DOHH2 (cell line): ENCODE data around the gene REN.

Source experiments
- H3F3A ChIP-seq: fragments of 200-600 bp; sonication (generic), shearing (Covaris generic); 2 replicates; pipeline ENCODE4 v1.6.0; 2016; ENCODE audit warnings: antibody characterized with exemption, mild to moderate bottlenecking; ENCODE audit not compliant: control insufficient read depth, insufficient read depth
- H3K27ac ChIP-seq: fragments of 200-600 bp; sonication (generic); 2 replicates; pipeline ENCODE4 v1.5.1; 2014; ENCODE audit warnings: low read depth, mild to moderate bottlenecking, low read length, moderate library complexity
- H3K27me3 ChIP-seq: fragments of 200-600 bp; sonication (generic); 2 replicates; pipeline ENCODE4 v1.6.1; 2014; ENCODE audit warnings: mild to moderate bottlenecking, low read length, mixed read lengths; ENCODE audit not compliant: control insufficient read depth
- H3K36me3 ChIP-seq: fragments of 200-600 bp; sonication (generic); 2 replicates; pipeline ENCODE4 v1.6.1; 2014; ENCODE audit warnings: mild to moderate bottlenecking, low read length, moderate library complexity, mixed read lengths; ENCODE audit not compliant: control insufficient read depth
- H3K4me1 ChIP-seq: fragments of 200-600 bp; sonication (generic); 2 replicates; pipeline ENCODE4 v1.6.1; 2014; ENCODE audit warnings: mild to moderate bottlenecking, low read length, mixed read lengths; ENCODE audit not compliant: control insufficient read depth
- H3K4me2 ChIP-seq: fragments of 200-600 bp; sonication (generic); 2 replicates; pipeline ENCODE4 v1.6.0; 2014; ENCODE audit warnings: mild to moderate bottlenecking, low read length, moderate library complexity
- H3K4me3 ChIP-seq: fragments of 200-600 bp; sonication (generic); 2 replicates; pipeline ENCODE4 v1.5.1; 2014; ENCODE audit warnings: mild to moderate bottlenecking, low read length, mixed read lengths
- H3K79me2 ChIP-seq: fragments of 200-600 bp; sonication (generic); 2 replicates; pipeline ENCODE4 v1.6.1; 2014; ENCODE audit warnings: mild to moderate bottlenecking, low read length, mixed read lengths; ENCODE audit not compliant: control insufficient read depth
- H3K9me2 ChIP-seq: fragments of 200-600 bp; sonication (generic); replicated peaks from 2 replicates; pipeline ENCODE4 v1.6.1; 2014; ENCODE audit warnings: mild to moderate bottlenecking, low read length, mixed read lengths; ENCODE audit not compliant: control insufficient read depth
- H3K9me3 ChIP-seq: fragments of 200-600 bp; sonication (generic); 2 replicates; pipeline ENCODE4 v1.6.1; 2014; ENCODE audit warnings: antibody characterized with exemption, low read length, mixed read lengths; ENCODE audit not compliant: control insufficient read depth, insufficient read depth
- H4K20me1 ChIP-seq: fragments of 200-600 bp; sonication (generic); 2 replicates; pipeline ENCODE4 v1.6.0; 2014; ENCODE audit warnings: low read depth, mild to moderate bottlenecking, antibody characterized with exemption, low read length, moderate library complexity; ENCODE audit not compliant: control insufficient read depth, insufficient read depth
- EZH2phosphoT487 ChIP-seq: fragments of 200-600 bp; sonication (generic); IDR thresholded peaks from 2 replicates; pipeline ENCODE4 v1.6.1; 2017; ENCODE audit warnings: borderline replicate concordance, mild to moderate bottlenecking, antibody characterized with exemption, low read length, moderate library complexity, mixed read lengths
- TF ChIP-seq, protein P1 (sequence below): fragments of 200-600 bp; sonication (generic); IDR thresholded peaks from one replicate; pipeline ENCODE4 v1.5.1; 2014; ENCODE audit warnings: antibody characterized with exemption, mild to moderate bottlenecking, low read depth, low read length; ENCODE audit not compliant: poor library complexity, severe bottlenecking

REN gene

GRCh38 chr1:204190212-204191211 lies 24.4 kb upstream of the REN start:
- no peaks in the 10 kb centered on the region for H3F3A ChIP-seq
- TF ChIP-seq, protein P1, sequence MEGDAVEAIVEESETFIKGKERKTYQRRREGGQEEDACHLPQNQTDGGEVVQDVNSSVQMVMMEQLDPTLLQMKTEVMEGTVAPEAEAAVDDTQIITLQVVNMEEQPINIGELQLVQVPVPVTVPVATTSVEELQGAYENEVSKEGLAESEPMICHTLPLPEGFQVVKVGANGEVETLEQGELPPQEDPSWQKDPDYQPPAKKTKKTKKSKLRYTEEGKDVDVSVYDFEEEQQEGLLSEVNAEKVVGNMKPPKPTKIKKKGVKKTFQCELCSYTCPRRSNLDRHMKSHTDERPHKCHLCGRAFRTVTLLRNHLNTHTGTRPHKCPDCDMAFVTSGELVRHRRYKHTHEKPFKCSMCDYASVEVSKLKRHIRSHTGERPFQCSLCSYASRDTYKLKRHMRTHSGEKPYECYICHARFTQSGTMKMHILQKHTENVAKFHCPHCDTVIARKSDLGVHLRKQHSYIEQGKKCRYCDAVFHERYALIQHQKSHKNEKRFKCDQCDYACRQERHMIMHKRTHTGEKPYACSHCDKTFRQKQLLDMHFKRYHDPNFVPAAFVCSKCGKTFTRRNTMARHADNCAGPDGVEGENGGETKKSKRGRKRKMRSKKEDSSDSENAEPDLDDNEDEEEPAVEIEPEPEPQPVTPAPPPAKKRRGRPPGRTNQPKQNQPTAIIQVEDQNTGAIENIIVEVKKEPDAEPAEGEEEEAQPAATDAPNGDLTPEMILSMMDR: no peak
- no peak for TF ChIP-seq EZH2phosphoT487
- no peak overlapping the region for H3K27ac ChIP-seq
- H3K9me2 ChIP-seq: no peaks in the 10 kb centered on the region
- H3K79me2 ChIP-seq: no peaks in the 10 kb centered on the region
- H3K4me1 ChIP-seq: no peaks in the 10 kb centered on the region
- H3K27me3 ChIP-seq: peaks cover 56% of the 10 kb centered on the region
- H3K36me3 ChIP-seq: no peaks in the 10 kb centered on the region
- H4K20me1 ChIP-seq: no peaks in the 10 kb centered on the region
- H3K4me2 ChIP-seq: no peak overlapping the region
- H3K4me3 ChIP-seq: no peak overlapping the region
- H3K9me3 ChIP-seq: peaks cover 2% of the 10 kb centered on the region

DNA sequence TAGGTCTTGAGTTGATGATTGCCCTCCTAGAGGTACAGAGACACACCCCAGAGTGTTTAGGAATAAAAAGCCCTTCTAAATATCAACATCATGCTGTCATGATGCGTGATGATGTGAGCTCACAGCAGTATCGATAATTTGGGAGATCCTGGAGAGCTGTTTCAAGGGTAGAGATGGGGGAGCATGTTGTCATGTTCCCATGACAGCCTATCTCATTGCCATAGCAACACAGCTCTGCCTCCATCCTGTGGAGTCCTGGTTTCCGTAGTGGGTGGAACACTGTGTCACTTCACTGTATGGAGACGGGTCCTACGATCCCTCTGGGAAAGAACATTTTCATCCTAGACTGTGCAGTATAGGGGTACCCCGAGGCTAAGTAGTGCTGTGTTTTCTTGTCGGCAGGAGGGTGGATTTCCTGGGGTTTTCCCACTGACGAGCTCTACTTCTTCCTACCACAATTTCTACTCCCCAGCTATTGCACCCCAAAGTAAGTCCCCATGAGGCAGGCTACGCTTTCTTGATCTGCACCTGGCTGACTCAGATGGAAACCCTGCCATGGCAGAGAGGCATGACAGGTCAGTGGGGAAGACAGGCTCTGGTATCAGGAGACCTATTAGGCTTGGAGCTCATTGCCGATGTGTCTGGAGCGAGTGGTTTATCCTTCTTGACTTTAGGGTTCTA lies 23.0 kb upstream of the REN start:
- H3K9me3 ChIP-seq: no peaks in the 10 kb centered on the region
- no peak overlapping the region for H3K4me2 ChIP-seq
- H3K27me3 ChIP-seq: peaks cover 56% of the 10 kb centered on the region
- no peaks in the 10 kb centered on the region for H3K36me3 ChIP-seq
- no peaks in the 10 kb centered on the region for H3K9me2 ChIP-seq
- no peaks in the 10 kb centered on the region for H3K4me1 ChIP-seq
- H3K79me2 ChIP-seq: no peaks in the 10 kb centered on the region
- TF ChIP-seq, protein P1: no peak
- TF ChIP-seq EZH2phosphoT487: no peak
- H3K27ac ChIP-seq: no peak overlapping the region
- no peaks in the 10 kb centered on the region for H4K20me1 ChIP-seq
- no peaks in the 10 kb centered on the region for H3F3A ChIP-seq
- H3K4me3 ChIP-seq: no peak overlapping the region

DNA sequence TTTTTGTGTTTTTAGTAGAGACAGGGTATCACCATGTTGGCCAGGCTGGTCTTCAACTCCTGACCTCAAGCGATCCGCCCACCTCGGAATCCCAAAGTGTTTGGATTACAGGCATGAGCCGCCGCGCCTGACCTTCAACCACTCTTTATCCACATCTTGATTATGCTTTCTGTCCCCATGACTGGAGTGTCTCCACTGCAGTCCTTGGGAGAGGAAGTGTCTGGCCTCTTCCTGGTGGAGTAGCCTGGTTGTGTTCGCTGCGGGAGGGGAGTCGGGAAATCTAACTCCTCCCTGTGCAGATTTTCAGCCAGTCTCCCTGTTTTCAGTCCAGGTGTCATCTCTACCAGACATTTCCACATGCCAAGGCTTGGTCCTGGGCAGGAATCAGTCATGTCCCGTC lies 20.5 kb upstream of the REN start:
- Histone ChIP-seq H4K20me1 (no peaks in the 10 kb centered on the region), H3K4me2 (no peak overlapping the region), H3K27ac (no peak overlapping the region), H3K9me2 (no peaks in the 10 kb centered on the region), H3F3A (no peaks in the 10 kb centered on the region), H3K27me3 (peaks cover 39% of the 10 kb centered on the region), H3K4me1 (no peaks in the 10 kb centered on the region), H3K36me3 (no peaks in the 10 kb centered on the region), H3K9me3 (no peaks in the 10 kb centered on the region), H3K4me3 (no peak overlapping the region), H3K79me2 (no peaks in the 10 kb centered on the region)
- no peak for TF ChIP-seq EZH2phosphoT487
- TF ChIP-seq, protein P1: no peak
